ENCODE results near the gene HSPB1.

GRCh38 chr7:76304888-76305375 lies 2.5 kb downstream of the HSPB1 start:
- TF ChIP-seq POLR2AphosphoS5 (IDR thresholded peaks at IDR 0.05; ENCODE audit: low read depth, low read length) (peak; percentile 66; the same call in 1 of the 2 replicates), CTCF (IDR thresholded peaks at IDR 0.05) (no peak), TCF7L2 (IDR thresholded peaks at IDR 0.05; ENCODE audit: low read depth, low read length) (no peak), SIN3A (IDR thresholded peaks at IDR 0.05; ENCODE audit: borderline replicate concordance, insufficient read depth, low read depth, low read length) (no peak)
- TF ChIP-seq, protein P1, sequence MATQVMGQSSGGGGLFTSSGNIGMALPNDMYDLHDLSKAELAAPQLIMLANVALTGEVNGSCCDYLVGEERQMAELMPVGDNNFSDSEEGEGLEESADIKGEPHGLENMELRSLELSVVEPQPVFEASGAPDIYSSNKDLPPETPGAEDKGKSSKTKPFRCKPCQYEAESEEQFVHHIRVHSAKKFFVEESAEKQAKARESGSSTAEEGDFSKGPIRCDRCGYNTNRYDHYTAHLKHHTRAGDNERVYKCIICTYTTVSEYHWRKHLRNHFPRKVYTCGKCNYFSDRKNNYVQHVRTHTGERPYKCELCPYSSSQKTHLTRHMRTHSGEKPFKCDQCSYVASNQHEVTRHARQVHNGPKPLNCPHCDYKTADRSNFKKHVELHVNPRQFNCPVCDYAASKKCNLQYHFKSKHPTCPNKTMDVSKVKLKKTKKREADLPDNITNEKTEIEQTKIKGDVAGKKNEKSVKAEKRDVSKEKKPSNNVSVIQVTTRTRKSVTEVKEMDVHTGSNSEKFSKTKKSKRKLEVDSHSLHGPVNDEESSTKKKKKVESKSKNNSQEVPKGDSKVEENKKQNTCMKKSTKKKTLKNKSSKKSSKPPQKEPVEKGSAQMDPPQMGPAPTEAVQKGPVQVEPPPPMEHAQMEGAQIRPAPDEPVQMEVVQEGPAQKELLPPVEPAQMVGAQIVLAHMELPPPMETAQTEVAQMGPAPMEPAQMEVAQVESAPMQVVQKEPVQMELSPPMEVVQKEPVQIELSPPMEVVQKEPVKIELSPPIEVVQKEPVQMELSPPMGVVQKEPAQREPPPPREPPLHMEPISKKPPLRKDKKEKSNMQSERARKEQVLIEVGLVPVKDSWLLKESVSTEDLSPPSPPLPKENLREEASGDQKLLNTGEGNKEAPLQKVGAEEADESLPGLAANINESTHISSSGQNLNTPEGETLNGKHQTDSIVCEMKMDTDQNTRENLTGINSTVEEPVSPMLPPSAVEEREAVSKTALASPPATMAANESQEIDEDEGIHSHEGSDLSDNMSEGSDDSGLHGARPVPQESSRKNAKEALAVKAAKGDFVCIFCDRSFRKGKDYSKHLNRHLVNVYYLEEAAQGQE (IDR thresholded peaks at IDR 0.05; ENCODE audit: insufficient read depth in 1 of 2, low read depth in 2 of 2, low read length in 1 of 2) = no peak

Data from Panc1 (cell line).